HG03442 (cell line): Measurements from ENCODE around the gene TMA7B.

ENCODE experiments used
- ATAC-seq: cut with Tn5 transposase; IDR thresholded peaks from one replicate; pipeline ENCODE4 v1.9.1; 2021; ENCODE audit warnings: mild to moderate bottlenecking, moderate library complexity; ENCODE audit not compliant: unreplicated experiment

TMA7B gene

DNA sequence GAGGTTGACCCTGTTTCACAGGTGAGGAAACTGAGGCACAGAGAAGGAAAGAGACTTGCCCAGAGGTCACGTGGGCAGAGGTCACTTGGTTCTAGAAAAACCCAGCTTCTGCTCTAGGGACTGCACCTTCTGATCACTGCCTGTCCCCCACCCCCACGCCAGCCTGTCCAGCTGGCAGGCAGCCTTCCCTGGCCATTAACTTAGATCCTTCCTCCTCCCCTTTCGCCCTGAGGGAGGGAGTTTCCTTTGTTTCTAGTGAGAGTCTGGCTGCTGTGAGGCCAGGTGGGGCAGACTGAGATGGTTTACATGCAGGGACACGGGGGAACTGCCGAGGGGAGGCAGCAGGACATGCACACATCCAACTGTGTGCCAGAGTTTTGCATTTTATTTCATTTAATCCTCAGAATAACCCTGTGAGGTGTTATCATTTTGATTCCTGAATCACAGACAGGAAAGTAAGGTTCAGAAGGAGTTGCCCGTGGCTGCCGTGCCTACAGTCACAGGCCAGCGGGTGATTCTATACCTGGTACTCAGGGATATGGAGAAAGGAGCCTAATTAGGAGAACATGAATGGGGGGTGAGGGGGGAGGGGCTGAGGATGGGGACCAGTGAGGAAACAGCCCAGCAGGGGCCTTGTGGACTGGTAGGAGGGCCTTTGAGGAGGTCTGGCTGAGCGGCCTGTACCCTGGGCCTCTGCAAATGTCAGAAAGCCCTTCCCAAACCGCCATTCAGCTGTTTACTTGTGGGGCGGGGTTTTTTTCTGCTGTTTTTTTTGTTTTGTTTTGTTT, 37.9 kb downstream of the TMA7B start:
- no peak for ATAC-seq

DNA sequence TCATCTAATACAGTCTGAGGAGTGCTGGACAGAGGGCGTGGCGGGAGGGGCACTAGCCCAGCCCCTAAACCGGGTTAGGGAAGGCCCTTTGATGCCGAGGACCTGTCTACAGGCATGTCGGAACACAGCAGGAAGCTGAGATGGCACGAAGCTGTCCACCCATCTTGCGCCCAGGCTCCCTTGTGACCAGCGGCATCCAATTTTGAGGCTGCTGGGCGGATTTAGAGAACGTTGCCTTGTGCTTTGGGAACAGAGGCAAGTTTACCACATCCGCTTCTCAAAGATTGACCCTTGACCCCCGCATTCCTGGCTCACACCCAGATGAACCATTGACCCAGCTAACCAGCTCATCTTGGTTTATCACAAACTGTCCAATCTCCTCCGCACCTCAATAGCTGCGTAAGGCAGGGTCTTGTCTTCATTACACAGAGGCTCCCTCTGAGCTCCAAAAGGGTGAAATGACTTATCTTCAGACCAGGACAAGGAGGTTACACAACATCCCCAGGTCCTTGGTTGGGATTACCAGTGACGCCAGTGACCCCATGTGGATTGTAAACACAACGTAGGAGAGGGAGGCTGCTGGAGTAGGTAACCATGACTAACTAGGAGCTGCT, 39.1 kb downstream of the TMA7B start:
- ATAC-seq: no peak

DNA sequence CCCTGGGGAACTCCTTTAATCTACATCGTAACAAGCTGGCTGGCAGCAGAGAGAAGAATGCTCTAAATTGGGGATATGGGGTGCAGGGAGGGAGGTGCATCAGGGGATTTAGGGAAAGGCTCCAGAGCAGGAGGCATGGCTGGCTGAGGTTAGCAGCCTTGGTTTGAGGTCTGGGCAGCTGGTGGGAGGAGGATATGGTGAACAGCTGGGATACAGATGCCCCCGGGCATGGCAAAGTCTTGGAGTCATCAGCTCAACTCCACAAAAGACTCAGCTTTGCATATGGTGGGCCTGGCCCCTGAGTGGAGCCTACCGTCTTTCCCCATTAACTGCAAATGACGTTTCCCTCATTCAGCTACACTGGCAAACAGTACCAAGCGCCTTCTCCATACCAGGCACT, 40.0 kb downstream of the TMA7B start:
- ATAC-seq: no peak

DNA sequence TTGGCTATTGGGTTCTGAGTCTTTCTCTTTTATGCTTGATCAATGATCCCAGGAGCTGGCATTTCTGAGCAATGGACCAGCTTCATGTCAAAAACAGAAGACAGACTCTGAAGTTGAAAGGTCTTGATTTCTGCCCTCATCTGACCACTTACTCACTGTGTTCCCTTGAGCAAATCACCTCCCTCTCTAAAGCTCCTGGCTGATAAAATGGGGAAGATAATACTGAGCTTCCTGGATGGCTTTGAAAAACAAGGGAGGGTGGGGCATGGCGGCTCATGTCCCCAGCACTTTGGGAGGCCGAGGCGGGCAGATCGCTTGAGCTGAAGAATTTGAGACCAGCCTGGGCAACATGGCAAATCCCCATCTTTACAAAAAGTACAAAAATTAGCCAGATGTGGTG, 40.9 kb downstream of the TMA7B start:
- ATAC-seq: no peak

DNA sequence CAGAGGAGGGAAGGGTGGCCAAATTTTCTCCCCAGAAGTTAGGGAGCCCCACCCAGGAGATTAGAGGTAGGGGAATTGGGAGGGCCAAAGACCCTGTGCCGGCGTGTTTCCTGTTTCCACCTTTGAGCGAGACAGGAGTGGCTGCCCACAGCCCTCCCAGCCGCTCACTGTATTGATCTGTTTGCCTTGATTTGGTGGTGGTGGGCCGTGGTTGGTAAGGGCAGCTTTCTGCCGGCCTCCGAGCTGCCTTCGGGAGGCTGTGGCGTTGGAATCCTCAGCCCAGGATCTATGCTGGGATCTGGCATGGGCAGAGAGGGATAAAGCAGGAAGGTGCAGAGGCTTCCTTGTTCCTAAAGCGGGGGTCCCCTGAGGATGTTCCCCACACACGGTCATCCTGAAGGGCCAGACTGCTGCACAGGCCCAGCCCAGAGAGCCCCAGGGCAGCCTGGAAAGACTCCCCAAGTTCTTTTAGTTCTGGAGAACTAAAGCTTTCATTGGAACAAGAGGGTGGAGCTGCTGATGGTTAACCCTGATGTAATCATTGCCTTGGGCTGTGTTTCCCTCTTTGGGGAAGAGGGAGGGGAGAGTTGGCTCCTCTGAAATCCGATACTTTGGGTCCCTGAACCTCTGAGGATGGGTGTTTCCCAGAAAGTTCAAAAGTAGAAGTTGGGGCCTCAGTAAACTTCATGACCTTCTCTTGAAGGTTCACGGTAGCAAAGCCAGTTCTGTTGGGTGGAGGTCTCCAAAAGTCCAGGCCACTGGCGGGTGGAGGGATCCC, 41.8 kb downstream of the TMA7B start:
- no peak for ATAC-seq

DNA sequence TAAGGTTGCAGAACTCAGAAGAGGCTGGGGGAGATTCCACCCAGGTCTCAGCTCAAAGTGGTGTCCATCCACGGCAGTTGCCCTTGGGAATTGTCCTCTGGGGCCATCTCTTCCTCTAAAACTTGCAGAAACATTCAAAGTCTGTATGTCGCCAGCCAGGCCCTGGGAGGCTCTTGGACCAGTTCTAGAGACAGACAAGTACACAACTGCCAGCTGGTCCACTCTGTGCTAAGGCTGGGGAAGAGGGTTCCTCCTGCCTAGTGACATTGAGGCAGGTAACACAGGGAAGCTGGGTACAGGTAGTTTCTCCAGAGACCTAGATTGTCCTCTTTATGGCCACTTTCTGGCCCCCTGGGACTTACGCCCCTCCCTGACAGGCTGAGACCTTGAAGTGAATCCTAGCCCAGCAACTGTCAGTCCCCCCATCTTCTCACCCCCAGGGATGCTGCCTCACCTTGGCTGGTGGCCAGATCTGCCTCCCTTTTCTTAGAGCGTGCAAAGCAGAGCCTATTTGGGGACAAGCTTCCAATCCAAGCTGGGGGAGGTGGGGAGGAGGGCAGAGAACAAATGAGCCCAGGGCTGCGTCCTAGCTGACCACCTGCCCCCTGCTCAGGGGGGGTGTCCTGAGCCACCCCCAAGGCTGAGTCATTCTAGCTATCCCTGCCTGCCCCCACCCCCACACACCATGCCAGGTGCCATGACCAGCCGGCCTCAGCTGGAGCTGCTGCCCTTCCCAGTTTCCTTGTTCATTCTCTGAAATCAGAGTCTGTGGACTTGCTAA, 42.9 kb downstream of the TMA7B start:
- ATAC-seq: no peak

DNA sequence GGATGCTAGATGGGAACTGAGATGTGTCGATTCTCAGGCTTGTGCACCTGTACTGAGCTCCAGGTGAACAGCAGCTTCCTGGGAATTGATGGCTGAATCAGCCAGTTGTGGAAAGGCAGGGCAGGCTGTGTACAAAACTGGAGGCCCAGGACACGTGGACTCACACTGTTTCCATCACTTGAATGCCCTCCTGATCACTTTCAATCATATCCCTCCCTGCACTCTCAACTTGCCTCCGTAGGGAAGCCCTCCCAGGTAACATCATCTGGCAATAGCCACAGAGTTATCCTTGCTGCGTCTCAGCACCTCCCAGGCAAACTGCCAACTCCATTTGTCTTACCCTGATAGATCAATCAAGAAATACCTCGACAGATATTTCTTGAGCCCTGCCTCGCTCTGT, 44.6 kb downstream of the TMA7B start:
- ATAC-seq: no peak

DNA sequence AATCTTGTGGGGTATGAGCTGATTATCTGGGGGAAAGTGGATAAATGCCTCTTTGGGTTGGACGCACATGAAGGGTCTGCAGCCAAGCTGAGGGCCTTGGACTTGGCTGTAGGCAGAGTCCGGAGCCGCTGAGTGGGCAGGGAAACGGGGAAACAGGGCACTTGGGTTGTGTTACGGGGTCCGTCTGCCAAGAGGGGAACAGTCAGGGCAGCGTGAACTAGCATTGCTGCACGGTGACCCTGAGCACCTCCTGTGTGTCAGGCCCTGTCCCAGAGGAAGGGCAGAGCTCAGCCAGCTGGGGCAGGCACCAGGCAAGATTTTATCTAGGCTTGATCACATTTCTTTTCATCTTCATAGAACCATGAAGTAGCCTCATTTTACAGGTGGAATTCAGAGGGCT, 46.4 kb downstream of the TMA7B start:
- no peak for ATAC-seq

DNA sequence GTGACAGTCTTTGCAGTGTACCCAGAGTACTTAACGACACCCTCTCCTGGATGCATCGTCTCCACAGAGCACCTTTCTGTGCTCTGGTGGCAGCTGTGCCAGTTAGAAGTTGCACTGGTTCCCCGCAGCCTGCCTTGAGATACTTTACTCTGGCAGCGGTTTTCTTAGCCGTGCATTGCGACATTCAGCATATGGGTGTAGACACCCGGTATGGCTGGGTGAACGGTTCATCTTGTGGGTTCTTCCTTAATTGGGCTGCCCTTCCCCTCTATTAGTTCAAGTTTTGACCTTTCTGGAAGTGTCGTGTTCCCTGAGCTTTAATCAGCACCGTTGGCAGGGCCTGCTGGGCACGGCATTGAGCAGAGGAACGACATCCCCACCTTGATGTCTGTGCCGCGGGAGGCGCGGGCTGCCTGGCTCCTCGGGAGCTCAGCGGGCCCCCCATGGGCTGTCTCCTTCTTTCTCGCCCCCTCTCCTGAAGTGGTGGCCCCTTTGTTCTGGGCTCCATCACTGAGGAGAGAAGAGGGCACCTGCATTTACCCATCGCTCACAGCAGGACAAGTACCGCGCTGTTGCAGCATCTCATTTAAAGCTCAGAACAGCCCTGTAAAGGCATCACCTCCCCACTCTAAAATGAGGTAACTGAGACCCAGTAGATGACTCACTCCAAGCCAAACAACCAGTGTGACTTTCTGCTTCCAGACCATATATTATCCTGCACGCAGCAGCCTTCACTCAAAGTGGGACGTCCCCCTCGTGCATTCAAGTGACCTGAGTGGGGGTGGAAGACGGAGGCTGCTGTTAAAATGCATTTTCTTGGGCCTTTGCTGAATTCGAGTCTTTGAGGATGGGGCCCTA, 47.9 kb downstream of the TMA7B start:
- ATAC-seq: no peak

DNA sequence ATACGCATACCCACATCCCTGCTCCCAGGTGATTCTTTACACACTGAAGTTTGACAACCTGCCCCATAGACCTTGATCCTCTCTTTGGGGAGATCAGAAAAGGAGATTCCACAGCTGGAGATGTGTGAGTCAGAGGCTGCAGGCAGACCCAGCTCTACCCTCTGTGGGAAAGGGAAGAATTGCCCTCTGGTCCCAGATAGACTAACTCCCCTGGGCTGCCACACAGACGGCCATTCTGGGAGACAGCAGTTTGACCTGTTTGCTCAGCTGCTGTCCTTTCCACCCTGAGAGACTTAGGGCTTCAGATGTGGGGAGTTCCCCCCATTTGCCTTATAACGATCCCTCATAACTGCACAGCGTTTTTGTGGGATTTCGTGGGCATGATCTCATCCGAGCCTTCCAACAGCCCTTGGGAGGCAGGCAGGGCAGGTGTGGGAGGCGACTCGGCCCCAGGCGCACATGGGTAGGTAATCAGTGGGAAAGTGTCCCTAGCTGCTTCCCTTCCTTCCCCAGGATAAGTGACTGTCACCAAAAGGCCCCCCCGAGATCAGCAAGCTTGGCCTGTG, 48.6 kb downstream of the TMA7B start:
- no peak for ATAC-seq

DNA sequence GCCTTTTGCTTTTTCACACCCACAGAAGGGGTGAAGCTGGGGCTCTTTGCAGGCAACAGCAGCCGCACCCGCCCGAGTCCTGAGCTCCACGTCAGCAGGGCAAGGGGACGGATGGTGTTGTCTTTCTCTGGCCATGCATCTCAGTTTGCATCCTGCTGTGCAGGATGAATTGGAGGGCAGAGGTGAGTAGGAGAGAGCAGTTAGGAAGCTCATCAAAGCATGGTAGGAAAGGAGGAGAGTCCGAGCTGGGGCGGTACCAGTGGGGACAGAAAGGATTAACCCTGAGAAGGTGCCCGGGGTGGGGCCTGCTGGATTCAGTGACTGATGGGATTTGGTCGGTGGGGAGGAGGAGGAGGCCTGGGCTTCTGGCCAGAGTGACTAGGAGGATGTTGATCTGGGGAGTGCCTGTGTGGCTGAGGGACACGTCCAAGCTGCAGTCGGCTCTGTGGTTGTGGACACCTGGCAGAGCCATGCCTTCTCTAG, 49.1 kb downstream of the TMA7B start:
- ATAC-seq: no peak

DNA sequence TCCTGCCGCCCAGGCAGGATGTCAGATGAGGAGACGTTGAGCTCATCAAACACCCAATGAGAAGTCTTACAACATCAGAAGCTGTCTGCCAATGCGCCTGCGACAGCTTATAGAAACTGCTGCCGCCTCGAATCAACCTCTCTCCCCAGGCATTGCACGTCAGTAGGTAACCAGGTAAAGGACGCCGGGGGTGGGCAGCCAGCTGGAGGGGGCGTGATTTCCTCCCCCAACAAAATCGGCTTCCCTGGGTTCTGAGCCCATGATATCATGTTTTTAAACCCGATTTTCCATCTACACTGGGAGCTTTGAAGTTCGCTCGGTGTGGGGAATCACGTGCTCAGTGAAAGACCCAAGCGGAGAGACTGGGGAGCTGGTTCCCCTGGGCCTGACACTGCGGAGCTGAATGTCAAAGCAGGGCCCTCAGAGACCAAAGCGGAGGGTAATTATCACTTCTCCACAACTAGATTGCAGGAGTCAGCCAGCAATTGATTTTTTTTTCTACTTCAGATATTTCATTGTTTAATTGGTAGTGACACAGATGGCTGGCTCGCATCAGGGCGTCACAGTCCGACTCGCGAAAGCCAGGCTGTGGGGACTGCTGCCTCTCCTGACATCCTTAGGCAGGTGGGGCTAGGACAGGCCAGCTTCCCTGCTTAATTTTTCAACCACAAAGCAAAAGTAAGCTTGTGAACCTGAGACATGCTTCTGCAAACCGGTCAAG, 49.9 kb downstream of the TMA7B start:
- no peak for ATAC-seq

DNA sequence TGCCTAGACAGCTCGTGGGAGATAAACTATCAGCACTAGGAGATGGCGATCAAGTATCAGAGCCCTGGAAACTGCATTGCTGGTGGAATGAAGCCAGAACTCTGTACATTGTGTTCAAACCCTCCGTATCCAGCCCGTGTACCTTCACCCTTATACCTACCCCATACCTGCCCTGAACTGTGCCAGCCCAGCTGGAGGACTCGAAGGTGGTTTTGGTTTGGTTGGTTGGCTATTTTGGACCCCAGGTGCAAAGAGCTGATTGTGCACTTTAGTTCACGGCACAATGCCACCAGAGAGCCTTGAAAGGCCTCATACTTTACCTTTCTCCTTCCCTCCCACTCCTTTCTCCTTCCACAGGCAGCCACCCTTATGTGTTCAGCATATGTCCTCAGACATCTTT, 50.5 kb downstream of the TMA7B start:
- no peak for ATAC-seq
